Stimulated activated CD4-positive, alpha-beta T cell treated with anti-CD3 and anti-CD28 coated beads, Interleukin-4, amount 100 ng/mL, for 24 hours (primary cell): ENCODE measurements around the gene QPRT.
"Not testable (repeated sequence)": the region's sequence is repeated elsewhere in the genome, so short reads cannot be mapped to it uniquely, and the experiment has no call there.

Experiments
- DNase-seq: peaks from one replicate; pipeline ENCODE4 v3.0.0-alpha.2; 2020

The QPRT gene

DNA sequence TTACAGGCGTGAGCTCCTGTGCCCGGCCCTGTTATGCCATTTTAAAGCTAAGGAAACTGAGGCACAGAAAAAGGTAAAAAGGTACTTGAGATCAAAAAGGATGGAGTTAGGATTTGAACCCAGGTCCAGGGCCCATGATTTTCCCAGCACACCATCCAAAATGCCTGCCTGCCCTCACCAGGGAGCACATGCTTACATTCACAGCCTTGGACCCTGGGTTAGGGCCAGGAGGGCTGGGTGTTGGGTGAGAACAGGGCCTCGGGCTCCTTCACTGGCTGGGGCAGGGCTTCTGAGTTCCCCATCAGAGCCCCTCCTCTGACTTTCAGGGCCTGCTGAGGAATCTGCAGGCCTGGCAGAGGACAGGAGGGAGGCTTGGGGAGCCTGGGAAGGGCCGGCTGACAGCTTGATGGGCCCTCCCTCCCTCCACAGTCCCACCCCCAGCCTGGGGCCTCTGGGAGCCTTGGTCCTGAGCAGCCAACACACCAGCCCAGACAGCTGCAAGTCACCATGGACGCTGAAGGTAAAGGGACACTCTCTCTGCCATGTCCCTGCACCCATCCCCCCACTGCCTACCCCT is at the start of gene QPRT:
Gene QPRT (plus strand): TSS at position 490 of the 577 bp plus-strand sequence. CDS start 18 bp downstream, at position 508.
- no peak for DNase-seq

- DNase-seq: not testable (repeated sequence)
Observed at GRCh38 chr16:29629318-29629717, 49.7 kb upstream of the QPRT start.

GRCh38 chr16:29631658-29632057 is 47.3 kb upstream of the QPRT start:
- DNase-seq: not testable (repeated sequence)

- not testable (repeated sequence) for DNase-seq
Observed at GRCh38 chr16:29635902-29636301, 43.1 kb upstream of the QPRT start.

GRCh38 chr16:29636368-29636767 is 42.6 kb upstream of the QPRT start:
- DNase-seq: not testable (repeated sequence)

DNA sequence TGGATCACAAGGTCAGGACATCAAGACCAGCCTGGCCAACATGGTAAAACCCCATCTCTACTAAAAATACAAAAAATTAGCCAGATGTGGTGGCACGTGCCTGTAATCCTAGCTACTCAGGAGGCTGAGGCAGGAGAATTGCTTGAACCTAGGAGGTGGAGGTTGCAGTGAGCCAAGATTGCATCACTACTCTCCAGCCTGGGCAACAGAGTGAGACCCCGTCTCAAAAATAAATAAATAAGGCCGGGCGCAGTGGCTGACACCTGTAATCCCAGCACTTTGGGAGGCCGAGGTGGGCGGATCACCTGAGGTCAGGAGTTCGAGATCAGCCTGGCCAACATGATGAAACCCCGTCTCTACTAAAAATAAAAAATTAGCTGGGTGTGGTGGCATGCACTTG is 40.2 kb upstream of the QPRT start:
- DNase-seq: not testable (repeated sequence)

DNA sequence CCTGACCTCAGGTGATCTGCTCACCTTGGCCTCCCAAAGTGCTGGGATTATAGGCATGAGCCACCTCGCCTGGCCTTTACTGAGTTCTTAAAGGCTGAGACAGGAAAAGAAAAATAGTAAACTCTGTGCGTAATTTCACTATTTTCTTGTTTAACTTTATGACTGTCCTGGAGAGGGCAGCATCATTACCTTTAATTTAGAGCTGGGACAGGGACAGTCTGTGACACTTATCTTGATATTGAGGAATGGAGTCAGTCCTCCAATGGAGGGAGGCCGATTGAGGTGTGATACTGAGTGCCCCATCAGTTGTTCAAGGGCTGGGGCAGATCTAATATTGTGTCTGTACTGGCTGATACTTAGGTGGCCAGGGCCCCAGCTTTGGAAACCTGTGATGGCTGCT is 37.4 kb upstream of the QPRT start:
- no peak for DNase-seq

DNA sequence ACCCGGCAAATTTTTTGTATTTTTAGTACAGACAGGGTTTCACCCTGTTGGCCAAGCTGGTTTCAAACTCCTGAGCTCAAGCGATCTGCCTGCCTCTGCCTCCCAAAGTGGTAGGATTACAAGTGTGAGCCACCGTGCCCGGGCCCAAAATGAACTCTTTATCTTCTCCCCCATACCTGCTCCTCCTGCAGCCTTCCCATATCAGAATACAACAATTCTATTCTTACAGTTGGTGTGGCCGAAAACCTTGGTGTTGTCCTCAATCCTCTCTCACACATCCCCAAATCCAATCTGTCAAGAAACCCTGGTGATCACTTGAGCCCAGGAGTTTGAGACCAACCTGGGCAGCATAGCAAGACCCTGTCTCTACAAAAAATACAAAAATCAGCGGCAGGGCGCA is 35.4 kb upstream of the QPRT start:
- no peak for DNase-seq

DNA sequence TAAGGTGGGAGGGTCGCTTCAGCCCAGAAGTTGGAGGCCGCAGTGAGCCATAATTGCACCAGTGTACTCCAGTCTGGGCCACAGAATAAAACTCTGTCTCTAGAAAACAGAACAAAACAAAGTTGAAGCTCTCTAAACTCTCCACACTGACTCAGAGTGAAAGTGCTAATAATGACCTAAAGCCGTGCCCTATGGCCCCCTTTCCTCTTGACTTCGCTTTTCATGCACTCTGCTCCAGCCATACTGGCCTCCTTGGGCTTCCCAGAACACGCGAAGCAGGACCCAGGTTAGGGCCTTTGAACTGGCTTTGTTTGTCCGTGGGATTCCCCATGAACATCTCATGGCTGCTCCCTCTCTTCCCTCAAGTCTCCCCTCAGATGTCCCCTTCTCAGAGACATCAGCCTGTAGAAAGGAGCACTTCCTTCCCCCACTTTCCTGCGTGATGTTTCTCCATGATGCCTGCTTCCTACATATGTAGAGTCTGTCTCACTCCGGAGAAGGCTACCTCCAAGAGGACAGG is 34.6 kb upstream of the QPRT start:
- DNase-seq: no peak

DNA sequence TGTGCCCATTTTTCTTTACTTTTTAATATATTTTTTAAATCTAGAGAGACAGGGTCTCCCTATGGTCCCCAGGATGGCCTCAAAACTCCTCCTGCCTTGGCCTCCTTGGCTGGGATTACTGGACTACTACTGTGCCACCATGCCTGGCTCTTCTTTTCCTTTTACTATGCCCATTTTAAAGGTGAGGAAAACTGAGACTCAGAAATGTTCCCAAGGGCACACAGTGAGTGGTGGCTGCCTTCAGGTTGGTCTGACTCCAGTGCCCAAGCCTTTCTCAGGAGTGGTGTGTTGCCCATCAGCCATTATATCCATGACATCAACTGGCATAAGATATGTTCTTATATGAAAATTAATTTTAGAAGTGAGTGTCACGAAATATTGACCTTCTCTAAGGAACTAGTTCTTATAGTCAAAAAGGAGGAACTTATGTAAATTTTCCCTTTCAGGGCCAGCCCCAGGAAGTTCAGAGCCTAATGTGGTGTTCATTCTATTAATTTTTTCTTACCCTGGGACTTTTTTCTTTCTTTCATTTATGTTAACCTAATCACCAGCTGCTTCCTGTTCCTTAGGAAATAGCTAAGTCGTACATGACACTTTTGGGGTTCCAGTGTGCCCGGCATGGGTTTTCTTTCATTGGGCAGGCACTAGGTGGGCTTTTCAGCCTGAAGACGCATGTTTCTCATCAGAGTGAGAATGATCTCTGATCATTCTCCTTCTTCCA is 33.8 kb upstream of the QPRT start:
- DNase-seq: no peak

- no peak for DNase-seq
Observed at GRCh38 chr16:29645694-29646187, 33.2 kb upstream of the QPRT start.

DNA sequence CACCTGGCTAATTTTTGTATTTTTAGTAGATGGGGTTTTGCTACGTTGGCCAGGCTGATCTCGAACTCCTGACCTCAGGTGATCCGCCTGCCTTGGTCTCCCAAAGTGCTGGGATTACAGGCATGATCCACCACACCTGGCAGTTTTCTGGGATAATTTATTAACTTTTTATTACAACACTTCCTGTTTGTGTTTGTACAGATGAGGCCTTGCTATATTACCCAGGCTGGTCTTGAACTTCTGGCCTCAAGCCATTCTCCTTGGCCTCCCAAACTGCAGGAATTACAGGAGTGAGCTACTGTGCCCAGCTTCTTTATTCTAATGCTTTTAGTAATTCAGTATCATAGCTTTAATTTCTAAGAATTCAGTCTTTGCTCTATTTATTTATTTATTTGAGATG is 32.0 kb upstream of the QPRT start:
- DNase-seq: no peak

DNA sequence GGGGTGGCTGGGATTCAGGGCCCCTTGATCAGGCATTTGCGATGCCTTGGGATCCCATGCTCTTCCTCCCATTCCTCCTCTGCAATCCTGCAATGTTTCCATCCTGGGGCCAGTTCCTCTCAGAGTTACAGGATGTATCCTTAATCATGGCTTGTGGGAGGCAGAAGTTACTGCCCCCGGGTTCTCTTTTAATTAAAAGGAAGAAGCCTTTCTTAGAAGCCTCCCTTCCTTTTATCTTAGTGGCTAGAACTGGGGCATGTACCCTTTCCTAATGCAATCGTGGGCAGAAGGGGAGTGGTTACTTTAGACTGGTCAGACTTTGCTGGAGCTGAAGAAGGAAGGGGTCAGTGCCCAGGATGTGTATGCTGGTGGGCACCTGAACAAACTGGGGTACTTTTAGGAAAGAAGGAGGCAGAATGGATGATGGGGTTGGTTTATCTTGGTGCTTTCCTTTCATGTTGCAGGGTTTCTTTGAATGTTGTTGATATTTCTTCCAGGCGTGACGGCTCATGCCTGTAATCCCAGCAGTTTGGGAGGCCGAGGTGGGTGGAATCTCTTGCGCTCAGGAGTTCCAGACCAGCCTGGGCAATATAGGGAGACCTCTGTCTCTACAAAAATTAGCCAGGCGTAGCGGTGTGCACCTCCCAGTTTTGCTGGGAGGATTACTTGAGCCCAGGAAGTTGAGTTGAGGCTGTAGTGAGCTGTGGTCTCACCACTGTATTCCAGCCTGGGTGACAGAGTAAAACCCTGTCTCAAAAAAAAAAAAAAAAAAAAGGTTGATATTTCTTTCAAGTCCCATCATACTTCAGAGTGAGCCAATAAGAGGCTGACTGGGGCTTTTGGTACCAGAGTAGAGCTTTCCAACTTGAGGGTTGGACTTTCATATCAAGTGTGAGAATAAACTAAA is 29.1 kb upstream of the QPRT start:
- DNase-seq: no peak

DNA sequence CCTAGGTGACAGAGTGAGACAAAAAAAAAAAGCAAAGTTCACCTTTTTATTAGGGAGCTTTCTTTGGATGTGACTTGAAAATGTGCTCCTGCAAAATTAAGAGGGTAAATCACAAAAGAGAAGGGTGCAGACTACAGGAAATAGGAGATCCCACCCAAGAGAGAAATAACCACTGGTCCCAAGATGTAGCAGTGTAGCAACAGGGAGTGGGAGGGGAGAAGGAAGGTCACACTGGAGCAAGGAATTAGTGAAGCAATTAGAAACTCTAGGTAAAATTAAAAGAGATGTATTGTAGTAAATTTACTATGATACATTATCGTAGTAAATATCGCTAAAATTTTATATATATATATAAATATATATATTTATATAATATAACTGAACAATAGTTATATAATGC is 28.2 kb upstream of the QPRT start:
- no peak for DNase-seq

DNA sequence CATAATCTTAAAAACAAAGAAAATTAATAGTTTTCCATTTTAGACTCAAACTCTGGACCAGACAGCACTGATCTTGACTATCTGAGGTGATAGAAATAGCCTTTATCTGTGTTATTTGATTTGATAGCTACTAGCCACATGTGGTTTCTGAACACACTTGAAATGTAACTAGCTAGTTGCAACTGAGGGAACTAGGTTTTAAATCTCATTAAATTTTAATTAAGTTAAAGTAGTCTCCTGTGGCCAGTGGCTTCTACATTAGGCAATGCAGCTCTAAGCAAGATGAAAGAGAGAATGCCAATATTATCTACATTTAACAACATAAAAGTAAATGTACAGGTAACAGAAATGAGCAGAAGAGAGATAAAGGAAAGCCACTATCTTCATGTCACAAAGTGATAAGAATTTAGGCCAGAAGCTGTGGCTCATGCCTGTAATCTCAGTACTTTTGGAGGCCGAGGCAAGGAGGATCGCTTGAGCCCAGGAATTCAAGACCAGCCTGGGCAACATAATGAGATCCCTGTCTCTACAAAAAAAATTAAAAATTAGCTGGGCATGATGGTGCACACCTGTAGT is 27.1 kb upstream of the QPRT start:
- DNase-seq: no peak

GRCh38 chr16:29653471-29653870 is 25.5 kb upstream of the QPRT start:
- DNase-seq: no peak

DNA sequence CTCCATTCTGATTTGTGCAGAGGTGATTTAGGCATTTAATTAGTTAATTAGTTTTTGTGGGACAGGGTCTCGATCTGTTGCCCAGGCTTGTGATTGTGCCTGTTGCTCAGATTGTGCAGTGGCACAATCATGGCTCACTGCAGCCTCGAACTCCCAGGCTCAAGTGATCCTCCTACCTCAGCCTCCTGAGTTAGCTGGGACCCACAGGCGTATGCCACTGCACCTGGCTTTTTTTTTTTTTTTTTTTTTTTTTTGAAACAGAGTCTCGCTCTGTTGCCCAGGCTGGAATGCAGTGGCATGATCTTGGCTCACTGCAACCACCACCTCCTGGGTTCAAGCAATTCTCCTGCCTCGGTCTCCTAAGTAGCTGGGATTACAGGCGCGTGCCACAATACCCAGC is 25.1 kb upstream of the QPRT start:
- not testable (repeated sequence) for DNase-seq

DNA sequence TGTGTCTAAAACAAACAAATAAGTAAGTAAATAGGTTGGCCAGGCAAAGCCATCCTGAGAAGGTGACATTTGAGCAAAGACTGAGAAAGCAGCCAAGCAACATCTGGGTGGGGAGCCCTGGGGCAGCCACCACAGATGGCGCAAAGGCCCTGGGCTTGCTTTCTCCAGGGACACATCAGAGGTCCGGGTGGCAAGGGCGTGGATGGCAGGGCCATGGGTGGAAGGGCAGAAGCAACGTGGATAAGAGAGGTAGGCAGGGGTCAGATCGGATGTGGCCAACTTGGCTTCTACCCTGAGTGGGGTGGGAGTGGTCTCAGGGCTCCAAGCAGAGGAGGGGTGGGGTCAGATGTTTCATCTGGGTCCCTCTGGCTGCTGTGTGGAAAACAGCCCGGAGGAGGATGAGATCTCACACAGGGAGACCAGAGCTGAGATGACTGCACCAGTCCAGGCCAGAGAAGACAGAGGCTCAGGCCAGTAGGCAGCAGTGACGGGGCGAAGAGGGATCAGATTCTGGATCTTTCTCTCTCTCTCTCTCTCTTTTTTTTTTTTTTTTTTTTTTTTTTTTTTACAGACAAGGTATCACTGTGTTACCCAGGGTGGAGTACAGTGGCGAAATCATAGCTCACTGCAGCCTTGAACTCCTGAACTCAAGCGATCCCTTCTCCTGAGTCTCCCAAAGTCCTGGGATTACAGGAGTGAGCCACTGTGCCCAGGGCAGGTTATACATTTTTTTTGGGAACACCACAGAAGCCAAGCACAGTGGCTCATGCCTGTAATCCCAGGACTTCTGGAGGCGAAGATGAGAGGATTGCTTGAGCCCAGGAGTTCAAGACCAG is 22.1 kb upstream of the QPRT start:
- no peak for DNase-seq

DNA sequence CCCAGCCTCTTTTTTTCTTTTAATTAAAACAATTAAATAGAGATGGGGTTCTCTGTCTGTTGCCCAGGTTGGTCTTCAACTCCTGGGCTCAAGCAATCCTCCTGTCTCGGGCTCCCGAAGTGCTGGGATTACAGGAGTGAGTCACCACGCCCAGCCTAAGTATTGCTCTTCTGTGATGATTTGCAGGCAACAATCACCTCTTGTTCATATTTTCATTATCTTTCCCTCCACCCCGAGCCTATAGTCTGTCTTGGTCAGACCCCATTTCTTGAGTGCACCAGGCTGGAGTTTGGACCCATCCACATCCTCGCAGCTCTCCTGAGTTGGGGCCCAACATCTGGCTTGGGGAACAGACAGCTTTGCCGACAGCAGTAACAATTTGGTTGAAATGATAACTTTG is 20.3 kb upstream of the QPRT start:
- DNase-seq: no peak

GRCh38 chr16:29662000-29662728 is 16.8 kb upstream of the QPRT start:
- DNase-seq: no peak

- DNase-seq: peak; percentile 32
Observed at GRCh38 chr16:29662729-29663015, 16.3 kb upstream of the QPRT start.
